Osteocyte (in vitro differentiated cells): ENCODE results near the gene SRC. TPM values are rescaled to one million over a fixed set of nuclear protein-coding genes. Genes with fewer than 3 reads are reported as not detected.

Source experiments
- DNase-seq: peaks from one replicate; pipeline ENCODE4 v3.0.0; 2021; ENCODE audit warnings: mixed read lengths; ENCODE audit not compliant: unreplicated experiment; ENCODE audit errors: extremely low spot score
- H3K27ac Mint-ChIP-seq: one replicate; pipeline ENCODE4 v1.8.0; 2021; ENCODE audit warnings: mild to moderate bottlenecking, mixed read lengths; ENCODE audit not compliant: unreplicated experiment
- H3K27me3 Mint-ChIP-seq: one replicate; pipeline ENCODE4 v1.8.0; 2021; ENCODE audit warnings: mixed read lengths; ENCODE audit not compliant: unreplicated experiment
- H3K36me3 Mint-ChIP-seq: one replicate; pipeline ENCODE4 v1.8.0; 2021; ENCODE audit warnings: mixed read lengths; ENCODE audit not compliant: unreplicated experiment
- H3K4me1 Mint-ChIP-seq: one replicate; pipeline ENCODE4 v1.8.0; 2021; ENCODE audit warnings: mixed read lengths; ENCODE audit not compliant: unreplicated experiment
- H3K4me3 Mint-ChIP-seq: one replicate; pipeline ENCODE4 v1.8.0; 2021; ENCODE audit warnings: mild to moderate bottlenecking, moderate library complexity, mixed read lengths; ENCODE audit not compliant: unreplicated experiment
- H3K9me3 Mint-ChIP-seq: one replicate; pipeline ENCODE4 v1.8.0; 2021; ENCODE audit warnings: mixed read lengths; ENCODE audit not compliant: unreplicated experiment
- total RNA-seq: library from RNA; stranded (reverse); gene quantifications from 2 replicates; pipeline ENCODE4 v1.2.1, GENCODE V29; 2021
- TF ChIP-seq, protein P1 (sequence below): fragments of 200-600 bp; sonication (generic); IDR thresholded peaks from 2 replicates; pipeline ENCODE4 v1.5.0; 2021; ENCODE audit warnings: antibody characterized with exemption, mild to moderate bottlenecking, moderate library complexity

The SRC gene
- total RNA-seq, 1 donor from 2014 or later = 32.5 TPM

DNA sequence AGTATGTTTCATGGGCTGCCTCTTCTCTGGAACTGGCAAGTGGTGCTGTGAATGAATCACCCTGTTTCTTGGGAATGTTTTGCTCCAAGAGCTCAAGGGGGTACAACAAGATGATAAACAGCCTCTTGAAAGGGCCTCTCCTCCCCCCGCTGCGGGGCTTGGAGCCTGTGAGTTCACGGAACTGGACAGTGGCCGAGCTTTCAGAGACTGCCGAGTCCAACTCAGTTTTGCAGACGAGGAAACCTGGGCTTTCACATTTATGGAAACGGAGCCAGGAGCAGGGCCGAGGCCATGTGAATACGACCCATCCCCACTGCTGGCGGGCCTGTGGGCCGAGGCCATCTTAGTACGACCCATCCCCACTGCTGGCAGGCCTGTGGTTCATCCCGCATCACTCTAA, 18.2 kb upstream of the SRC start:
- no peak overlapping the region for H3K4me3 Mint-ChIP-seq
- no peaks in the 10 kb centered on the region for H3K36me3 Mint-ChIP-seq
- H3K9me3 Mint-ChIP-seq = no peaks in the 10 kb centered on the region
- TF ChIP-seq, protein P1, sequence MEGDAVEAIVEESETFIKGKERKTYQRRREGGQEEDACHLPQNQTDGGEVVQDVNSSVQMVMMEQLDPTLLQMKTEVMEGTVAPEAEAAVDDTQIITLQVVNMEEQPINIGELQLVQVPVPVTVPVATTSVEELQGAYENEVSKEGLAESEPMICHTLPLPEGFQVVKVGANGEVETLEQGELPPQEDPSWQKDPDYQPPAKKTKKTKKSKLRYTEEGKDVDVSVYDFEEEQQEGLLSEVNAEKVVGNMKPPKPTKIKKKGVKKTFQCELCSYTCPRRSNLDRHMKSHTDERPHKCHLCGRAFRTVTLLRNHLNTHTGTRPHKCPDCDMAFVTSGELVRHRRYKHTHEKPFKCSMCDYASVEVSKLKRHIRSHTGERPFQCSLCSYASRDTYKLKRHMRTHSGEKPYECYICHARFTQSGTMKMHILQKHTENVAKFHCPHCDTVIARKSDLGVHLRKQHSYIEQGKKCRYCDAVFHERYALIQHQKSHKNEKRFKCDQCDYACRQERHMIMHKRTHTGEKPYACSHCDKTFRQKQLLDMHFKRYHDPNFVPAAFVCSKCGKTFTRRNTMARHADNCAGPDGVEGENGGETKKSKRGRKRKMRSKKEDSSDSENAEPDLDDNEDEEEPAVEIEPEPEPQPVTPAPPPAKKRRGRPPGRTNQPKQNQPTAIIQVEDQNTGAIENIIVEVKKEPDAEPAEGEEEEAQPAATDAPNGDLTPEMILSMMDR = no peak
- no peak for DNase-seq
- H3K27ac Mint-ChIP-seq = no peak overlapping the region
- peaks cover 4% of the 10 kb centered on the region for H3K4me1 Mint-ChIP-seq
- no peaks in the 10 kb centered on the region for H3K27me3 Mint-ChIP-seq

DNA sequence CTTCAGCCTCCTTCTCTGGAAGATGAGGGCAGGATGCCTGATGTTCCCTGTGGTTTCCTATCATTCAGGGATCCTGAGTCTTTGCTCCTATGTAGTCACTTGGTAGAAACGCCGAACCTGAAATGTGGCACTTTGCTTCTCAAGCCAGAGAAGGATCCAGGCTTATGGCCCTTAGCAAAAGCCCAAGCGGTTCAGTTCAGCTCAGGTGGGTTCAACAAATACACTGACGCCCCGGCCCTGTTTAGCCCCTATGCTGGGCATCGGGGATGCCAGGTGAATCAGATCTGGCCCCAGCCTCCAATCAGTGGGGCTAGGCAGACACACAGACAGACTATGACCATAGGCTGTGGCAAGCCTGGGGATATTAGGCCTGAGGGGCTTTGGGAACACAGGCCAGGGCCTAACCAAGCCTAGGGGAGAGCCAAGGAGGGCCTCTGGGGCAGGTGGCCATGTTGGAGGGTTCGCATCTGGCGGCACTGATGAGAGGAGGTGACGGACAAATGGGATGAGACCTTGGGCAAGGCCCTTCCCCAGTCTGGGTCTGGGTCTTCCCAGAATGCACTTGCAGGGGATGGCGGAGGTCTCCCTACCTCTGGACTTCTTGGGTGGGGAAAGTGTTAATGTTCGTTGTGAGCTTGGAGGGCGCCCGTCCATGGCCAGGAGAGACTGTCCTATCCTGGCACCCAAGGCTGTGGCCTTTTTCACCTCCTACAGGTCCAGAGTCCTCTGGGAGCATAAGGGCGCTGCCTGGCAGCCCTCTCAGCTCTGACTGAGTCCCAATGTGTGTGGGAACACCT, 17.6 kb upstream of the SRC start:
- H3K9me3 Mint-ChIP-seq = no peaks in the 10 kb centered on the region

DNA sequence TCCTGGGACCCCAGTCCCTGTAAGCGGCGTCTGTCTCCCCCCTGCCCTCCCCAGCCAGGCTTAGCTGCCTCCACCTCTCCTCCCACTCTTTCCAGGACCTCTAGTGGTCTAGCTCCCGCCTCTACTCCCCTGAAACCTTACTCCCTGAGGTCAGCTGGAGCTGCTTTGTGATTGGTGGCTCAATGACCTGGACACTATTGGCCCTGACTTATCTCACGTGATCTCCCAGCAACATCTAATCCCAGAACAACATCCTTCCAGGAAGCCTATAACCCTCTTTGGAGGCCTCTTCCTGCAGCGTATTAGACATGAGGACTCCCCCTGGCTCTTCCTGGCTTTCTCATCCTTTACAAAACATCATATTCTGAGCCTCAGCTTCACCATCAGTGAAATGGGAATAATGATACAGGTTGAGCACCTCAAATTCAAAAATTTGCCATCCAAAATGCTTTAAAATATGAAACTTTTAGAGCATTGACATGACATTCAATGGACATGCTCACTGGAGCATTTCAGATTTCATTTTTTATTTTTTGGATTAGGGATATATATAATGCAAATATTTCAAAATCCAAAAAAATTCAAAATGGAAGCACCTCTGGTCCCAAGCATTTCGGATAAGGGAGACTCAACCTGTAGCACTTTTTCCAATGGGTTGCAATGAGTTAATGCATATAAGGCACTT, 16.3 kb upstream of the SRC start:
- H3K36me3 Mint-ChIP-seq = no peaks in the 10 kb centered on the region
- H3K4me3 Mint-ChIP-seq = no peak overlapping the region
- no peak for DNase-seq
- H3K4me1 Mint-ChIP-seq = no peaks in the 10 kb centered on the region
- TF ChIP-seq, protein P1 = no peak
- H3K27ac Mint-ChIP-seq = no peak overlapping the region
- no peaks in the 10 kb centered on the region for H3K9me3 Mint-ChIP-seq
- no peaks in the 10 kb centered on the region for H3K27me3 Mint-ChIP-seq

More for the DNA sequence above, 17.6 kb upstream of the SRC start:
- peaks cover 4% of the 10 kb centered on the region for H3K4me1 Mint-ChIP-seq
- H3K4me3 Mint-ChIP-seq = no peak overlapping the region
- DNase-seq = no peak
- H3K27me3 Mint-ChIP-seq = no peaks in the 10 kb centered on the region
- TF ChIP-seq, protein P1 = no peak
- no peak overlapping the region for H3K27ac Mint-ChIP-seq
- H3K36me3 Mint-ChIP-seq = no peaks in the 10 kb centered on the region

DNA sequence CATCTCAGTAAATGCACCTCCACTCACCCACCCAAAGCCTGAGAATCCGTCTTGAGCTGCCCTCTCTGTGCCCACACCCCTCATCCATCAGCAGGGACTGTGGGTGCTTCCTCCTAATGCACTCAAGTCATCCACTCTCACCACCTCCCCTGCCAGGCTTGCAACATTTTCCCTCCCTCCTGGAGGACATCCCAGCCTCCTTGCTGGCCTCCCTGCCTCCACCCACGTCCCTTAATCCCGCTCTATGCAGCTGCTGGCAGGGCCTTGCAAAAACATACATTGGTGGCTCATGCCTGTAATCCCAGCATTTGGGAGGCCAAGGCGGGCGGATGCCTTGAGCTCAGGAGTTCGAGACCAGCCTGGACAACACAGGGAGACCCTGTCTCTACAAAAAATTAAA, 15.6 kb upstream of the SRC start:
- no peak overlapping the region for H3K27ac Mint-ChIP-seq
- H3K27me3 Mint-ChIP-seq = no peaks in the 10 kb centered on the region
- DNase-seq = no peak
- no peaks in the 10 kb centered on the region for H3K9me3 Mint-ChIP-seq
- H3K4me3 Mint-ChIP-seq = no peak overlapping the region
- no peaks in the 10 kb centered on the region for H3K36me3 Mint-ChIP-seq
- H3K4me1 Mint-ChIP-seq = no peaks in the 10 kb centered on the region
- TF ChIP-seq, protein P1 = no peak
